HEK293T (cell line): ENCODE measurements around the gene CASTOR1.
A peak's percentile ranks its signal among the peaks of the same experiment; 100 is the strongest.

Experiments
- CTCF ChIA-PET: fragments of 350-600 bp; formaldehyde crosslinking; extraction: SDS; loops from one replicate; lab custom pipeline; 2021; ENCODE audit warnings: antibody characterized with exemption, inconsistent platforms; lab: Yijun Ruan, JAX
- POLR2A ChIA-PET: fragments of 350-600 bp; formaldehyde crosslinking; extraction: SDS; loops from one replicate; lab custom pipeline; 2020; ENCODE audit warnings: antibody characterized with exemption, inconsistent platforms; lab: Yijun Ruan, JAX
- DNase-seq: peaks from one replicate; pipeline ENCODE4 v3.0.0; 2012; ENCODE audit warnings: mixed read lengths; ENCODE audit errors: extremely low spot score
- ARNT ChIP-seq: fragments of 450-650 bp; IDR thresholded peaks from 2 replicates; pipeline ENCODE4 v1.6.1; 2017; ENCODE audit warnings: mild to moderate bottlenecking
- BHLHE40 ChIP-seq: fragments of 450-650 bp; IDR thresholded peaks from 2 replicates; pipeline ENCODE4 v1.6.1; 2016; ENCODE audit warnings: mild to moderate bottlenecking, moderate library complexity, borderline replicate concordance
- CTBP1 ChIP-seq: fragments of 450-650 bp; IDR thresholded peaks from 2 replicates; pipeline ENCODE4 v1.6.1; 2016; ENCODE audit warnings: borderline replicate concordance
- ELF4 ChIP-seq: fragments of 450-650 bp; IDR thresholded peaks from 2 replicates; pipeline ENCODE4 v1.6.1; 2017; ENCODE audit warnings: antibody characterized with exemption
- FOXA1 ChIP-seq: fragments of 450-650 bp; IDR thresholded peaks from 2 replicates; pipeline ENCODE4 v1.6.1; 2016; ENCODE audit warnings: mild to moderate bottlenecking
- FOXK2 ChIP-seq: fragments of 450-650 bp; IDR thresholded peaks from 2 replicates; pipeline ENCODE4 v1.6.1; 2016; ENCODE audit warnings: mild to moderate bottlenecking
- FOXM1 ChIP-seq: fragments of 450-650 bp; IDR thresholded peaks from 2 replicates; pipeline ENCODE4 v1.6.1; 2017; ENCODE audit warnings: mild to moderate bottlenecking, borderline replicate concordance
- HDGF ChIP-seq: fragments of 450-650 bp; IDR thresholded peaks from 2 replicates; pipeline ENCODE4 v1.6.1; 2017; ENCODE audit warnings: antibody characterized with exemption, borderline replicate concordance
- L3MBTL2 ChIP-seq: fragments of 450-650 bp; conservative IDR thresholded peaks from 2 replicates; pipeline ENCODE4 v1.6.1; 2016; ENCODE audit warnings: mild to moderate bottlenecking
- LEF1 ChIP-seq: fragments of 450-650 bp; IDR thresholded peaks from 2 replicates; pipeline ENCODE4 v1.6.1; 2017; ENCODE audit warnings: mild to moderate bottlenecking, borderline replicate concordance
- NFRKB ChIP-seq: fragments of 450-650 bp; IDR thresholded peaks from 2 replicates; pipeline ENCODE4 v1.6.1; 2016; ENCODE audit warnings: mild to moderate bottlenecking, moderate library complexity
- SP1 ChIP-seq: fragments of 450-650 bp; IDR thresholded peaks from 2 replicates; pipeline ENCODE4 v1.6.1; 2017
- SUZ12 ChIP-seq: fragments of 450-650 bp; IDR thresholded peaks from 2 replicates; pipeline ENCODE4 v1.6.1; 2016; ENCODE audit warnings: mild to moderate bottlenecking
- TARDBP ChIP-seq: fragments of 450-650 bp; IDR thresholded peaks from 2 replicates; pipeline ENCODE4 v1.6.1; 2016
- ZNF384 ChIP-seq: fragments of 450-650 bp; IDR thresholded peaks from 2 replicates; pipeline ENCODE4 v1.6.1; 2016
- TF ChIP-seq, protein P1 (sequence below): fragments of 450-650 bp; IDR thresholded peaks from 2 replicates; pipeline ENCODE4 v1.6.1; 2016

The CASTOR1 gene

DNA sequence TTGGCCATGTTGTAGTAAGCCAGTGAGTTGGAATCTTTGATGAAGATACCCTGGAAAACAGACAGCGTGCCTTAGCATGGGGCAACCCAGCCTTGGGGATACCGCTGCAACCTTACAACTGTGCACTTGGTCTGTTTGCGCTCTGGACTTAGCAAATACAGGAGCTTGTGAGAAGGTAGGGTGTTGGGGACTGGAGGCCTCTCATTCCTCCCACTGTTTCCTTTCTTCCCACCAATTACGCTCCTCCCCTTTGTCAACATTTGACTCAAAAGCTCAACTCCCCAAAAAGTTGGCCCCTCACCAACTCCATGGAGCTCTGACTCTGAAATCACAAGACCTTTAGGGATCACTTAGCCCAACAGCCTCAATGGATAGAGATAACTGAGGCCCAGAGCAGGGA is 45.3 kb upstream of the CASTOR1 start:
- TF ChIP-seq CTBP1 (no peak), ARNT (no peak), BHLHE40 (no peak), LEF1 (no peak), HDGF (no peak), FOXK2 (no peak), SP1 (no peak), TARDBP (no peak), L3MBTL2 (no peak), NFRKB (no peak), SUZ12 (no peak), ELF4 (no peak), ZNF384 (no peak)
- TF ChIP-seq, protein P1, sequence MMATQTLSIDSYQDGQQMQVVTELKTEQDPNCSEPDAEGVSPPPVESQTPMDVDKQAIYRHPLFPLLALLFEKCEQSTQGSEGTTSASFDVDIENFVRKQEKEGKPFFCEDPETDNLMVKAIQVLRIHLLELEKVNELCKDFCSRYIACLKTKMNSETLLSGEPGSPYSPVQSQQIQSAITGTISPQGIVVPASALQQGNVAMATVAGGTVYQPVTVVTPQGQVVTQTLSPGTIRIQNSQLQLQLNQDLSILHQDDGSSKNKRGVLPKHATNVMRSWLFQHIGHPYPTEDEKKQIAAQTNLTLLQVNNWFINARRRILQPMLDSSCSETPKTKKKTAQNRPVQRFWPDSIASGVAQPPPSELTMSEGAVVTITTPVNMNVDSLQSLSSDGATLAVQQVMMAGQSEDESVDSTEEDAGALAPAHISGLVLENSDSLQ = no peak
- ChIA-PET POLR2A (no interaction called here), CTCF (no interaction called here)
- no peak for DNase-seq

DNA sequence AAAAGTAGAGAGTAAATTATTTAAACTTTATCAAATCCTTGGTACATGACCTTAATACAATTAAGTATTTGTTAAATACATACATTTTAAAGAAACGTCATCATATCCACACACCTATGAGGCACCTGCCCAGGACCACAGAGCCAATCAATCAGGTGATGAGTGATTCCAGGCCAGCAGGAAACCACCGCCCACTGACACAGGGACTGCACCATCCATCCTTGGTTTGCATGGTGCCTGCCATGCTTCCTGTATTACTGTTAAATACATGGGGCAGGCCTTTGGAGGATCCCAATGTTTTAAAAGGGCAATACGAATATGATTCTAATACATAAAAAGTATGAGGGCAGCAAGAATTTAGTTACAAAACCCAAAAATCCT is 44.4 kb upstream of the CASTOR1 start:
- ChIA-PET POLR2A (interaction anchor here (3.0 kb wide), 1 partner anchor 23 kb away, joined by 13 read pairs; the partner anchor contains the start of genes CCDC157 and SF3A1), CTCF (no interaction called here)
- TF ChIP-seq L3MBTL2 (no peak), ELF4 (no peak), FOXM1 (no peak), SUZ12 (no peak), FOXK2 (no peak)
- no peak for DNase-seq

DNA sequence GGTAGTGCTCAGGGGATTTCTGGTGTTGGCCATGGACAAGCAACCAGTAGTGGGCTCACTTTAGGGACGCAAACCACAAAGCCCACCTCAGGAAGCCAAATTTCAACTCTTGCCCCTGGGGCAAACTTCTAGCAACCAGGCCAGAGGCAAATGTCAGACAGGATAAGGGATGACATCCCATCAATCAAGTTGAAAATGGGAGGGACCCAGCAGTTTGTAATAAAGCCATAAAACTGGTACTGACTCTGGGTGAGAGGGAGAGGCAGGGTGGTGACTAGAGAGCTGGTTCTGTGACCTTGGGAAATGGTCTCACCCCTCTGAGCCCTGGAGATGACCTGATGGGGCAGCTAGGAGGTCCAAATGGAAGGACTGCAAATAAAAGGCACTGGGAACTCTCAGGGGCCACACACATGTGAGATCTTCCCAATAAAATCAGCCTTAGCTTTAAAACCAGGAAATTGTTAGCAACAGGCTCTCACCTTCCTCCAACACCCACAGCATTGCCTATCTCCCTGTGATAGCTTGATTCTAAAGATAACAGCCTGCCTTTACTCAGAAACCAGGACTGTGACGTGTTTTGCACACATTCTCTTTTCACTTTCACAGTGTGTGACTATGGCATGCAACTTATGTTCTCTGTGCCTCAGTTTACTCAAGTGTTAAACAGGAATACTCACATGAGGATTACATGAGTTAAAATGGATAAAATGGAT is 43.8 kb upstream of the CASTOR1 start:
- TF ChIP-seq SP1 = no peak
- TF ChIP-seq, protein P1 = peak; percentile 64; the same call in 1 of the 2 replicates
- POLR2A ChIA-PET = interaction anchor here (3.0 kb wide), 1 partner anchor 23 kb away, joined by 13 read pairs; the partner anchor contains the start of genes CCDC157 and SF3A1
- CTCF ChIA-PET = no interaction called here
- no peak for DNase-seq

DNA sequence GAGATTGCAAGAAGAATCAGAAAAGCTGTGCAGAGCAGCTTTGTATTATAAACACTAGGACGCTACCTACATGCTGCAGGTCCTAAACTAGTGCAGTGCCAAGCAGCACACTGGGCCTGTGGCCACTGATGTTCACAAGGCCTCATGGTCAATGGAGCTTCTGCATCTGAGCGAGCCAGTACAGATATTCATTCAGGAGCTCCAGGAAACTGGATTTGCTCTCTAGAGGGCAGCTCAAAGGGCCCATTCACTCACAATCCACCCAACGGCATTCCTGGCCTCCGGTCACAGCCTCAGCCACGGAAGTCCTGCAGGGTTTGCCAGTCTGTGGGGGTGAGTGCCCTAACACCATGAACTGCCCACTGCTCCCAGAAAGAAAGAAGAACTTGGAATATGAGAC is 43.2 kb upstream of the CASTOR1 start:
- TF ChIP-seq LEF1 (no peak), BHLHE40 (no peak), ELF4 (no peak), CTBP1 (no peak), FOXM1 (no peak), FOXA1 (no peak), SUZ12 (no peak), L3MBTL2 (no peak), SP1 (no peak), TARDBP (no peak), ZNF384 (no peak), NFRKB (no peak), ARNT (no peak)
- CTCF ChIA-PET = no interaction called here
- no peak for DNase-seq
- POLR2A ChIA-PET = interaction anchor here (3.0 kb wide), 1 partner anchor 24 kb away, joined by 13 read pairs; the partner anchor contains the start of genes CCDC157 and SF3A1

DNA sequence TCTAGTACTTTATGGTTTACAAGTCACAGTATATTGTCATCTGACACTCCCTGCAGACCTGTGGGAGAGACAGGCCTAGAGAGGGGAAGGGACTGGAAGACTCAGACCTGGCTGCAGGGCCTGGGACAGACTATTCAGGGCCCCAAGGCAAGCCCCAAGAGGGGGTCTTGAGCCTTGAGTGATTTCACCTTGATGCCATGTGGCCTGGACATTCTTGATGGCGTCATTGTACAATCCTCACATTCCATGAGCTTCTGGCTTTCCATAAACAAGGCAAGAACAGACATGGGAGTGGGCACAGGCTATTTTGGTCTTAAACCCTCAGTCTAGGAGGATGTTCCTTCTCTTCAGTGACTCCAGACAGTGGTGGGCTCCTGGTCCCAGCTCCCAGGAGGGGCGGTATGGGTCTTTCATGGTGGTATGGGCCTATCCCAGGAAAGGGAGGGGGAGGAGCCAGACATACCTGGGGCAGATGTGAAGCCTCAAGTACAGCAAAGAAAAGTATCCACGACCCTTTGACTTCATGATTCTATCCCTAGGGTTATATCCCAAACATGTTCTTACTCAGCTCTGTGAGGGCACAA is 39.3 kb upstream of the CASTOR1 start:
- DNase-seq = no peak
- ChIA-PET CTCF (interaction anchor here (1.0 to 2.7 kb wide), 3 partner anchors 40 to 65 kb away, joined by 3 to 18 read pairs (median 3); partner anchors contain the start of gene CASTOR1), POLR2A (interaction anchor here (0.7 to 3.7 kb wide), 3 partner anchors 13 to 59 kb away, joined by 3 to 31 read pairs (median 4); partner anchors contain the start of genes CCDC157 and SF3A1)
- TF ChIP-seq ELF4 (no peak), SP1 (no peak), LEF1 (no peak), TARDBP (no peak), CTBP1 (no peak), SUZ12 (no peak), FOXA1 (no peak), NFRKB (no peak), FOXM1 (no peak), HDGF (no peak), BHLHE40 (no peak), ZNF384 (no peak), FOXK2 (no peak), L3MBTL2 (no peak), ARNT (no peak)
- TF ChIP-seq, protein P1 = no peak

DNA sequence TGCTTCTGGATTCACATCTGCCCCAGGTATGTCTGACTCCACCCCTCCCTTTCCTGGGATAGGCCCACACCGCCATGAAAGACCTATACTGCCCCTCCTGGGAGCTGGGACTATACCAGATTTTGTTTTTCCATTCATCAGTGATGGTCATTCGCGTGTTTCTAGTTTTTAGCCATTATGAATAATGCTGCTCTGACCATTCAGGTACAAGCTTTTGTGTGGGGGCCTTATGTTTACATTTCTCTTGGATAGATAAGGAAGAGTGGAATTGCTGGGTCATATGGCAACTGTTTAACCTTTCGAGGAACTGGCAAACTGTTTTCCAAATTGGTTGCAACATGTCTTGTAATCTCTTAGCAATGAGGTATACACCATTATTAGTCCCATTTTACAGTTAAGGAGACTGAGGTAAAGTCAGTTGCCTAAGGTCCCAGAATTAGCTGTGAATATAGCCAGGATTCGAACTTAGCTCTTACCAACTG is 38.6 kb upstream of the CASTOR1 start:
- peak; percentile 47 for DNase-seq
- CTCF ChIA-PET = interaction anchor here (1.0 to 2.7 kb wide), 4 partner anchors 40 to 65 kb away, joined by 3 to 18 read pairs (median 3); partner anchors contain the start of gene CASTOR1
- TF ChIP-seq ZNF384 (no peak), FOXM1 (no peak), LEF1 (no peak), NFRKB (no peak), SP1 (no peak), FOXA1 (no peak), BHLHE40 (no peak), ELF4 (no peak), TARDBP (no peak), FOXK2 (no peak), L3MBTL2 (no peak), HDGF (no peak), SUZ12 (no peak), ARNT (no peak), CTBP1 (no peak)
- TF ChIP-seq, protein P1 = no peak
- POLR2A ChIA-PET = interaction anchor here (0.7 to 3.7 kb wide), 4 partner anchors 14 to 60 kb away, joined by 3 to 31 read pairs (median 7); partner anchors contain the start of genes CASTOR1, CCDC157 and SF3A1
